ENCODE results near the gene CDH5.
A peak's percentile ranks its signal among the peaks of the same experiment; 100 is the strongest.

DNA sequence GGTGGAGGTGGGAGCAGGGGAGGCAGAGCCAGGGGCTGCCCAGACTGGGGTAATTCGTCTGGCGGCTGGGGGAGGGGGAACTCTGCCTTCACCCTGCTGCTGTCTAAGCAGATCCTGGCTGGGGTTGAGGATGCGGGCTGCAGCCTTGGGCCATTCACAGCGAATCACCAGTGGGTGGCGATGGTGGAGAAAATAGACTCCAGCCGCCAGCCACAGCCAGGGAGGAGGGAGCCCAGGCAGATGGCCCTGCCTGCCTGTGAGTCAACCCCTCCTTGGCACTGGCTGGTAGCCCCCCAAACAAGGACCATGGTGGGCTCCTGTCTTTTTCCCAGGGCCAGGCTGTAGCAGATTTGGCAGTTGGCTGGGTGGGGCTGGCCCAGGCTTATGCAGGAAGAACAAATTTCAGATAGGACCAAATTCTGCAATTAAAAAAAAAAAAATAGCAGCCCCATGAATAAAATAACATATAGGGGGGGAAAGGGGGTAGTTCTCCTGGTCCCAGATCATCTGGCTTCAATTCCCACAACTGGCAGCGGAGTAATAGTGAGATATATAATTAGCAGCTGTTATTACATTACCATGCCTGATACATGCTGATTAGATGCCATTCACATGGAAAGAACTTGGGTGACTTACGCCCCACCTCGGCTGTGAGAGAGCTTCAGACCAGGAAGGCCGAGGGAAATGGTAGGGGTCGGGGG lies 41.5 kb upstream of the CDH5 start:
- no peak for TF ChIP-seq MYC (IDR thresholded peaks at IDR 0.05; ENCODE audit: low read depth, low read length)
- TF ChIP-seq, protein P1, sequence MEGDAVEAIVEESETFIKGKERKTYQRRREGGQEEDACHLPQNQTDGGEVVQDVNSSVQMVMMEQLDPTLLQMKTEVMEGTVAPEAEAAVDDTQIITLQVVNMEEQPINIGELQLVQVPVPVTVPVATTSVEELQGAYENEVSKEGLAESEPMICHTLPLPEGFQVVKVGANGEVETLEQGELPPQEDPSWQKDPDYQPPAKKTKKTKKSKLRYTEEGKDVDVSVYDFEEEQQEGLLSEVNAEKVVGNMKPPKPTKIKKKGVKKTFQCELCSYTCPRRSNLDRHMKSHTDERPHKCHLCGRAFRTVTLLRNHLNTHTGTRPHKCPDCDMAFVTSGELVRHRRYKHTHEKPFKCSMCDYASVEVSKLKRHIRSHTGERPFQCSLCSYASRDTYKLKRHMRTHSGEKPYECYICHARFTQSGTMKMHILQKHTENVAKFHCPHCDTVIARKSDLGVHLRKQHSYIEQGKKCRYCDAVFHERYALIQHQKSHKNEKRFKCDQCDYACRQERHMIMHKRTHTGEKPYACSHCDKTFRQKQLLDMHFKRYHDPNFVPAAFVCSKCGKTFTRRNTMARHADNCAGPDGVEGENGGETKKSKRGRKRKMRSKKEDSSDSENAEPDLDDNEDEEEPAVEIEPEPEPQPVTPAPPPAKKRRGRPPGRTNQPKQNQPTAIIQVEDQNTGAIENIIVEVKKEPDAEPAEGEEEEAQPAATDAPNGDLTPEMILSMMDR (IDR thresholded peaks at IDR 0.05; ENCODE audit: low read depth, low read length), result peak; percentile 50
- TF ChIP-seq POLR2A (IDR thresholded peaks at IDR 0.05; ENCODE audit: extremely low read depth, insufficient read length), result no peak
